ENCODE measurements around the gene FERMT3.

- no peak for TF ChIP-seq EZH2 (IDR thresholded peaks at IDR 0.05)
- TF ChIP-seq POLR2AphosphoS5 (IDR thresholded peaks at IDR 0.05; ENCODE audit: borderline replicate concordance, low read depth, low read length): no peak; the same call in 1 of the 2 replicates
Measured at GRCh38 chr11:64247729-64248531, 41.4 kb downstream of the FERMT3 start.
